GM18502 (cell line): ENCODE measurements around the gene RNASEH2B.

Experiments
- ATAC-seq: cut with Tn5 transposase; IDR thresholded peaks from one replicate; pipeline ENCODE4 v1.9.1; 2021; ENCODE audit warnings: mild to moderate bottlenecking; ENCODE audit not compliant: unreplicated experiment, poor library complexity

The RNASEH2B gene

GRCh38 chr13:50901701-50902100 is 7.9 kb upstream of the RNASEH2B start:
- ATAC-seq, result no peak

- ATAC-seq, result no peak
These were observed 4.3 kb upstream of the RNASEH2B start for GRCh38 chr13:50905256-50905655.

DNA sequence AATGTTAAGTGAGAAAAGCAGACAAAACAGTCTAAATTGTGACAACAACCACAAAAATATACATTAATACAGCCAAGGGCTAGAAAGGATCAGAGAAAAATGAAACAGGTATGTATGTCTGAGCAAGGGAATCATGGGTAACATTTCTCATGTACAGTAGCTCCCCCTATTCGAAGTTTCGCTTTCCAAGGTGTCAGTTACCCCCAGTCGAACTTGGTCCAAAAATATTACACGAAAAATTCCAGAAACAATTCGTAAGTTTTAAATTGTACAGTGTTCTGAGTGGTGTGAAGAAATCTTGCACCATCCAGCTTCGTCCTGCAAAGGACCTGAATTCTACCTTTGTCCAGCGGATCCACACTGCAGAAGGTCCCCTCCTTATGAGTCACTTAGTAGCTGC is 1.8 kb upstream of the RNASEH2B start:
- ATAC-seq, result no peak

DNA sequence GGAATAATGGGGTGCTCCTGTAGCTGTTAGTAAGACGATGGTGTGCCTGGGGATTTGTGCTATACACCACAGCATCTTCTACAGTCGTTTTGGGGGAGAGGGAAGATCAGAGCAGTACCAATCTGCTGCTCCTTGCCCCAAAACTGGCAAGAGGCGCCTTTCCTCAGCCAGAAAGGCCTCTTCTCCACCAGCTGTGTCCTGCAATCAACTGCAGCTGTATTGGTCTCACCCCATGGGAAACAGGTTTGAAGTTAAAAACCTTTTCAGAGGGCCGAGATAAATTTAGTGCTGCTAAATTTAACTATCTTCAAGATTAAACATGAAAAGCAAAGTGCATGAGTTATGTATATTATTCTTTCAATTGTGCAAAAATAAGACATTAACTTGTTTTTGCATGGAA is 1.2 kb upstream of the RNASEH2B start:
- ATAC-seq, result no peak

GRCh38 chr13:50910485-50910805 is 854 bp downstream of the RNASEH2B start:
- ATAC-seq, result no peak

- no peak for ATAC-seq
These were observed 1.6 kb downstream of the RNASEH2B start for GRCh38 chr13:50911081-50911631.

DNA sequence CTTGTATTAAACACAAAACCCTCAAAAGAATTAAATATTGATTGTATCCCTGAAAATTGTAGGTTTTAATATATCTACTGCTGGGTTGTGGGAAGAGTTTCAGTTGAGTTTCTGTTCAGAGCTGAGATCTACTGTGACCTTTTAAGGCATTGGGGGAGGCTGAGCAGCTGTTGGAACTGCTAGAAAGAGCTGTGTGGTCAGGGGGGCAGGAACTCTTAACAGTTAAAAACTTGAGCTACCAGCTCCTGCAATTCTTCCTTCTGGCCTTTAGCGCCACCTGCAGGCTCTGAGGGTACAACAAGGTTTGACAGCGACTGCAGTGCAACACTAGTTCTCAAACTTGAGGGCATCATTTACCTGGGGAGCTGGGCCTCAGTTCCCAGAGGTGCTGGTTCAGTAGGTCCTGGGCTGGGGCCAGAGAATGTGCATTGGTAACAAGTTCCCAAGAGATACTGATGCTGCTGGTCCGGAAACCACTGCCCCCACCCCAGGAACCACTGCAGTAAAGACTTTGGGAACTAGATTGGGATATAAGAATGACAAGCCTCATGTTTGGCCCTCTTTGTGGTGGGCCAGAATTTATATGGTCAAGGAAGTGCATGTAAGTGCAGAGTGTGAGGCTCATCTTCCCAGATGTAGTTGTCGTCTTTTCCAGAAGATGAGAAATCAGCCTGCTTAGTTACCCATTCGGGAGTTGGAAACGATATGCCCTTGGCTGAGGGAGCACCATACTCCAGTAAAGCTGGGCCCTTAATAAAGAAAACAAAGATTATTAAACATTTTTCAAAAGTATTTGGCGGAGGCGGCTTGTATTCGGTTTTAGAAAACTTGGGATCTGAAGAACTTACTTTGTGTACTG is 2.6 kb downstream of the RNASEH2B start:
- peak; percentile 48 for ATAC-seq

- no peak for ATAC-seq
These were observed 3.3 kb downstream of the RNASEH2B start for GRCh38 chr13:50912851-50913250.

GRCh38 chr13:50914176-50914700 is 4.6 kb downstream of the RNASEH2B start:
- no peak for ATAC-seq

DNA sequence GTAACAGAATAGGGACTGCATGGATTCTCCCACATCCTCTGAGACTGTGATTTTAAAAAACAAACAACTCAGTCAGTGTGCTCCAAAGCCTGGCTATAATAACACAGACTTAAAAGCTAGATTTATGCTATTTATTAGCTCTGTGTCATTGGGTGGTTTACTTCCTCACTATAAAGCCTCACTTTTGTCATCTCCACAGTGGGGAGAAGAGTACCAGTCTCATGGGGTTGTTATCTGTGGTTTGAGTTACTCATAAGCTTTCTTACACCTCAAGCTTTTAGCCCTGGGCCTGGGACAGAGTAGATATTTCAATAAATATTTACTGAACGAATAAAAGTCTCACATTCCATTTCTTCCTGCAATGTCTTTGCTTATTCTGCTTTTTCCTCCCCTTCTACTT is 5.3 kb downstream of the RNASEH2B start:
- ATAC-seq, result peak; percentile 33

GRCh38 chr13:50915565-50915964 is 6.0 kb downstream of the RNASEH2B start:
- no peak for ATAC-seq

GRCh38 chr13:50916701-50917184 is 7.2 kb downstream of the RNASEH2B start:
- peak; percentile 33 for ATAC-seq

- ATAC-seq, result no peak
These were observed 8.0 kb downstream of the RNASEH2B start for GRCh38 chr13:50917572-50917971.

DNA sequence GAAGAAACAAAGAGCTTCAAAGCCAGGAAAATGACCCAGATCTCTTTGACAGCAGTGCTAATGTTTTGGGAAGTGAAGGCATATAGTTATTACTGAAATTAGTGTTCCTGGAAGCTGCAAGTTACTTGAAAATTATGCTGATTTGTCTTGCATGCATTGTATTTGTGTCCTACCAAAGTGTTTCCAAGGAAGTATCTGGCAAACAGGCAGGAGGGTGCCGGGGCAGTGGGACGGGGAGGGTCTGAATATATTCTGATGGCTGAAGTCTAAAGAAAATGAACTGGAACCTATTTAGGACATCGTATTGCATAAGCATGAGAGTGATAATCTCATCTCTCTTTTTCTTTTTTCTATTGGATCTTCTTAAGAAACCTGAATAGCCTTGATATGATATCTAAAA is 9.0 kb downstream of the RNASEH2B start:
- ATAC-seq, result no peak

DNA sequence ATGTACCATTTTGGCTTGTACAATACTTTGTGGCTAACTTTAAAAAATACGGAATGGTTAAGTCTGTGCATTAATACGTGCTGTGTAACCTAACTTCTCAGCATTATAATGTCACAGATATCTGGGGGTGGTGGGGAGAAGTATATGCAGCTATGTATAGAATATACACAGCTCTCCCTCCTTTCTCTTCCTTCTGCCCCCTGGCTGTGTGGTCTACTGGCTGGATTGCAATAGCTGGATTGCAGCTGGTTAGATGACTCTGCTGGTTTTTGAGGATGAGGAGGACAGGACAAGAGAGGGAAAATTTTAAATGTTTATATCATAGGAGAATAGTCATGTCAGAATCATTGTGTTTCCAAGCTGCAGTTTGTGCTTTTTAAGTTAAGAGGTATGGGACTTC is 9.7 kb downstream of the RNASEH2B start:
- no peak for ATAC-seq

GRCh38 chr13:50921706-50922105 is 12.1 kb downstream of the RNASEH2B start:
- no peak for ATAC-seq

DNA sequence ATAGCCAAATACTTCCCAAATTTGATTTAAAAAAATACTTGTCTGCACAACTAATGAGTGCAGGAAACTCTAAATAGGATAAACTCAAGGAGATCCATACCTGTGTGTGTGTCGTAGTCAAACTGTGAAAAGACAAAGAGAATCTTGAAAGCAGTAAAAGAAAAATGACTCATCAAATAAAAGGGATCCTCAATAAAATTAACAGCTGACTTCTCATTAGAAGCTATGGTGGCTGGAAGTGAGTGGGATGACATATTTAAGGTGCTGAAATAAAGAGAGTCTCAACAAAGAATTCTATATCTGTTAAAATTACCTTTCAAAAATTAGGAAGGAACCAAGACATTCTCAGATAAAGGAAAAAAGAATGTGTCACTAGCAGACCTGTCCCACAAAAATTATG is 13.7 kb downstream of the RNASEH2B start:
- no peak for ATAC-seq

- no peak for ATAC-seq
These were observed 14.4 kb downstream of the RNASEH2B start for GRCh38 chr13:50924025-50924424.

GRCh38 chr13:50927701-50928100 is 18.1 kb downstream of the RNASEH2B start:
- no peak for ATAC-seq

DNA sequence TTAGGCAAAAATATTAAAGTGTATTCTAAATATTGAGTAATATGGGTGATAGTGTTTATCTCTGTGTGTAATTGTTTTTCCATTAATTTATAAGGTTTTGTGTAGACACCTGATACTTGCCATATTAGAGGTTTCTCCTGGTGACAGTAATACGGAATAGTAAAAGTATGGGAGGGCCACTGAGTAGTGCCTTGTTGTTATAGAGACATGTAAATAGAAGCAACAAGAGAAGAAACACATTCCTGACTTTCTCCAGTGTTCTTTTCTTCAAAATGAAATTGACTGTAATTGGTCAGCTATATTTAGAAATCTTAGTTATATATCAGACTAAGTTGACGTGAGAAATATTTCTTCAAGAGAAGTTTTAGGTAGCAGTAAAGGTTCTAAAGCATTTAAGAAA is 18.5 kb downstream of the RNASEH2B start:
- no peak for ATAC-seq

- no peak for ATAC-seq
These were observed 19.3 kb downstream of the RNASEH2B start for GRCh38 chr13:50928659-50929462.
